ENCODE results near the gene NPW. TPM values are rescaled to one million over a fixed set of nuclear protein-coding genes. Genes with fewer than 3 reads are reported as not detected.

NPW gene
- total RNA-seq, 4 donors from 2014 or later: 0.48 TPM; not detected in 3

DNA sequence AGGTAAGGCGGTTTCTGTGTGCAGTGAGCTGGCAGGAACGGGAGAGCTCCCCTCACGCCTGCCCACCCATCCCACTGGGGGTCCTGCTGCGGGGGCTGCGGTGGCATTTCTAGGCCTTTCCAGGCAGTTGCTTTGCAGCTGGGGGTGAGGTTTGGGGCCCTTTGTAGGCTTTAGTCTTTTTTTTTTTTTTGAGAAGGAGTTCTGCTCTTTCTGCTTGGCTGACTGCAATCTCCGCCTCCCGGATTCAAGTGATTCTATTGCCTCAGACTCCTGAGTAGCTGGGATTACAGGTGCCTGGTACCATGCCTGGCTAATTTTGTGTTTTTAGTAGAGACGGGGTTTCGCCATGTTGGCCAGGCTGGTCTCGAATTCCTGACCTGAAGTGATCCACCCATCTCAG is 39.3 kb downstream of the NPW start:
- H3K9me3 ChIP-seq: no peaks in the 10 kb centered on the region
- no peaks in the 10 kb centered on the region for H3K4me1 ChIP-seq
- H3K36me3 ChIP-seq: peaks cover 32 to 94% (median 39%) of the 10 kb centered on the region in 3 donors
- intact Hi-C loops (cut with DNase I): no loop called here
- H3K27me3 ChIP-seq: no peaks in the 10 kb centered on the region
- WGBS, 2 donors: 95 to 99% methylated on average over 7 to 10 of the region's 10 CpGs
- no peak overlapping the region for H3K4me3 ChIP-seq
- DNase-seq: no peak
- TF ChIP-seq, protein P1, sequence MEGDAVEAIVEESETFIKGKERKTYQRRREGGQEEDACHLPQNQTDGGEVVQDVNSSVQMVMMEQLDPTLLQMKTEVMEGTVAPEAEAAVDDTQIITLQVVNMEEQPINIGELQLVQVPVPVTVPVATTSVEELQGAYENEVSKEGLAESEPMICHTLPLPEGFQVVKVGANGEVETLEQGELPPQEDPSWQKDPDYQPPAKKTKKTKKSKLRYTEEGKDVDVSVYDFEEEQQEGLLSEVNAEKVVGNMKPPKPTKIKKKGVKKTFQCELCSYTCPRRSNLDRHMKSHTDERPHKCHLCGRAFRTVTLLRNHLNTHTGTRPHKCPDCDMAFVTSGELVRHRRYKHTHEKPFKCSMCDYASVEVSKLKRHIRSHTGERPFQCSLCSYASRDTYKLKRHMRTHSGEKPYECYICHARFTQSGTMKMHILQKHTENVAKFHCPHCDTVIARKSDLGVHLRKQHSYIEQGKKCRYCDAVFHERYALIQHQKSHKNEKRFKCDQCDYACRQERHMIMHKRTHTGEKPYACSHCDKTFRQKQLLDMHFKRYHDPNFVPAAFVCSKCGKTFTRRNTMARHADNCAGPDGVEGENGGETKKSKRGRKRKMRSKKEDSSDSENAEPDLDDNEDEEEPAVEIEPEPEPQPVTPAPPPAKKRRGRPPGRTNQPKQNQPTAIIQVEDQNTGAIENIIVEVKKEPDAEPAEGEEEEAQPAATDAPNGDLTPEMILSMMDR (IDR thresholded peaks at IDR 0.05): no peak
- no peak for TF ChIP-seq POLR2A (IDR thresholded peaks at IDR 0.05)
- H3K27ac ChIP-seq: no peak overlapping the region

DNA sequence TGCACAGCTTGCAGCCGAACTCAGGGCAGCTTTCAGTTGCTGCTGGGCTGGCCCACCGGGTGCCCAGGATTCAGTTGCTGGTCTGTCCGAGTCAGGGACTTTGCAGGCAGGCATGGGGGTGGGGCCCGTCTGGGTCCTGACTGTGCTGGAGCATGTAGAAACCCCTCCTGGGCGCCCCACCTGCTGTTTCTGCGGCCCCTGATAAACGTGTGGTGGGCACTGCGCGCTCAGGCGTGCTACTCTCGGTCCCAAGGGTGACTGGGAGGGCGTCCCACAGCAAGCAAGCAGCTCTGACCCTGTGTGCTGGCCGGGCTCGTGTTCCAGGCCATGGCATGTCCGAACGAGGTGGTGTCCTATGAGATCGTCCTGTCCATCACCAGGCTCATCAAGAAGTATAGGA is 40.8 kb downstream of the NPW start:
- Histone ChIP-seq H3K4me1 (no peaks in the 10 kb centered on the region), H3K27me3 (no peaks in the 10 kb centered on the region), H3K36me3 (peaks cover 35 to 94% (median 36%) of the 10 kb centered on the region in 3 donors), H3K4me3 (no peak overlapping the region), H3K27ac (no peak overlapping the region), H3K9me3 (no peaks in the 10 kb centered on the region)
- DNase-seq: no peak
- intact Hi-C loops (cut with DNase I): no loop called here
- TF ChIP-seq, protein P1 (IDR thresholded peaks at IDR 0.05): no peak
- TF ChIP-seq POLR2A (IDR thresholded peaks at IDR 0.05): no peak
- WGBS, 2 donors: no CpG with 5 or more reads among the region's 17 CpGs

DNA sequence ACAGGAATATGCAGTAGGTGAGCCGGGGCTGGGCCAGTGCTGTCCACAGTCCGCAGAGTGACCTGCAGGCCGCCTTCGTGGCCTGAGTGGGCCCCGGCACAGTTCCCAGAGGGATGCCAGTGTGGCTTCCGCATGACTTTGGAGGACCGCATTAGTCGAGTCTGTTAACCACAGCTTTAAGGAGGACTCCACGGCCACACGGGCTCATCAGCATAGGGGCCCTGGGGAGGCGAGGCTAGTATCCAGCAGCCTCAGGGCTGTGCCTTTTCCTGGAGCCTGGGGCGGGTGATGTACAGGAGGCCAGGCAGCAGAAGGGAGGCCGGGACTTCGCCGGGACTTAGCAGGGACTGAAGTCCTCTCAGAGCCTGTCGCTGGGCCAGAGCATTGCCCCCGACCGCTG is 41.4 kb downstream of the NPW start:
- Histone ChIP-seq H3K27me3 (no peaks in the 10 kb centered on the region), H3K9me3 (no peaks in the 10 kb centered on the region), H3K4me3 (no peak overlapping the region), H3K36me3 (peaks cover 39 to 96% (median 40%) of the 10 kb centered on the region in 3 donors), H3K4me1 (no peaks in the 10 kb centered on the region), H3K27ac (no peak overlapping the region)
- DNase-seq: no peak
- TF ChIP-seq, protein P1 (IDR thresholded peaks at IDR 0.05): no peak
- no peak for TF ChIP-seq POLR2A (IDR thresholded peaks at IDR 0.05)
- WGBS, 2 donors: 90 to 100% methylated on average over 3 to 8 of the region's 18 CpGs
- intact Hi-C loops (cut with DNase I): no loop called here

DNA sequence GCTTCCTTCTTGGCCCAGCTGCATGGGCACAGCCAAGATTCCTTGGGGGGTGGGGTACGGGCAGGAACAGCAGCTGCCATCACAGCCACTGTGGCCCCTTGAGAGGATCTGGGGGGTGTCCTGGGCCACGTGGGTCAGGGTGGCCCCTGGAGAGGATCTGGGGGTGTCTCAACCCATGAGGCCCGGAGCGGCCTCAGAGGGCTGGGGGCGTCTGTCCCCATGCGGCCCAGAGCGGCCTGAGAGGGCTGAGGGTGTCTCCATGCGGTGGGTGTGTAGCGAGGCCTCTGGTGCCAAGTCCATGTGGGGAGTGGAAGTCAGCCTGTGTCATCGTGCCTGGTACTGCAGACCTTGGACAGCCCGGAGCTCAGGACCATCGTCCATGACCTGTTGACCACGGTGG is 41.9 kb downstream of the NPW start:
- Histone ChIP-seq H3K4me1 (no peaks in the 10 kb centered on the region), H3K4me3 (no peak overlapping the region), H3K27me3 (no peaks in the 10 kb centered on the region), H3K36me3 (peaks cover 40 to 96% (median 42%) of the 10 kb centered on the region in 3 donors), H3K9me3 (no peaks in the 10 kb centered on the region), H3K27ac (no peak overlapping the region)
- WGBS, 2 donors: 92 to 100% methylated on average over 3 to 4 of the region's 13 CpGs
- no peak for DNase-seq
- intact Hi-C loops (cut with DNase I): no loop called here
- TF ChIP-seq, protein P1 (IDR thresholded peaks at IDR 0.05): no peak
- TF ChIP-seq POLR2A (IDR thresholded peaks at IDR 0.05): no peak

DNA sequence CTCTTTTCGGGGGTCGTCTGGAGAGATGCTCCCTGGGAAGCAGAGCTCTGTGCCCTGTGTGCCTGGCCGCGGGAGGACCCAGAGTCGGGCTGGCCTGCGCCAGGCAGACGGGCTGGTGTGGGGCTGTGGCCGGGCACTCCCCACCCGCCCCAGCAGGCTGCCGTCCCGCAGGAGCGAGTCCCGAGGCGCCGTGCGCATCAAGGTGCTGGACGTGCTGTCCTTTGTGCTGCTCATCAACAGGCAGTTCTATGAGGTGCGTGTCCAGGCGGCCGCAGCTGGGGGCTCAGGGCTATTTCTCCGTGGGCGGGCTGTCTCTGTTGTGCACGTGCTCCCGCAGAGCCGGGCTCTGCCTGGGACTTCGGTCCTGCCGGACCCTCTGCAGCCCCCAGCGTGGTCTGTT is 43.2 kb downstream of the NPW start:
- Histone ChIP-seq H3K36me3 (peaks cover 30 to 97% (median 42%) of the 10 kb centered on the region in 3 donors), H3K27me3 (no peaks in the 10 kb centered on the region), H3K4me1 (no peaks in the 10 kb centered on the region), H3K4me3 (no peak overlapping the region), H3K27ac (no peak overlapping the region), H3K9me3 (no peaks in the 10 kb centered on the region)
- 90% methylated on average over 3 of the region's 28 CpGs; no CpG with 5 or more reads in 1 of the 2 donors for WGBS, 2 donors
- intact Hi-C loops (cut with DNase I): no loop called here
- TF ChIP-seq, protein P1 (IDR thresholded peaks at IDR 0.05): no peak
- TF ChIP-seq POLR2A (IDR thresholded peaks at IDR 0.05): no peak
- no peak for DNase-seq

Measured in esophagus squamous epithelium (tissue), 5 donors.